Thyroid gland (tissue), 4 donors: ENCODE results near the gene SLC2A5.

ENCODE experiments used
- CTCF ChIP-seq, 6 experiments: fragments of 200-600 bp in 3 of 6; fragments of 450-650 bp in 3 of 6; sonication (generic) in 3 of 6; IDR thresholded peaks; one replicate each; pipeline ENCODE4 v1.5.1; 2016 to 2019; ENCODE audit warnings: antibody characterized with exemption in 6 of 6, mild to moderate bottlenecking in 2 of 6, inconsistent platforms in 1 of 6, moderate library complexity in 1 of 6
- POLR2A ChIP-seq, 2 donors: fragments of 450-650 bp; IDR thresholded peaks; one replicate each; pipeline ENCODE4 v1.6.1; 2017; ENCODE audit warnings: antibody characterized with exemption in 2 of 2, mild to moderate bottlenecking in 2 of 2, moderate library complexity in 1 of 2

GRCh38 chr1:9009438-9010370 is 59.7 kb downstream of the SLC2A5 start:
- peak in 1 of 6 experiments; percentile 38 for TF ChIP-seq CTCF (IDR thresholded peaks at IDR 0.05)
- TF ChIP-seq POLR2A (IDR thresholded peaks at IDR 0.05) = no peak
